ENCODE data around the gene GGACT.
"Not testable (repeated sequence)": the region's sequence is repeated elsewhere in the genome, so short reads cannot be mapped to it uniquely, and the experiment has no call there.

Gene GGACT

DNA sequence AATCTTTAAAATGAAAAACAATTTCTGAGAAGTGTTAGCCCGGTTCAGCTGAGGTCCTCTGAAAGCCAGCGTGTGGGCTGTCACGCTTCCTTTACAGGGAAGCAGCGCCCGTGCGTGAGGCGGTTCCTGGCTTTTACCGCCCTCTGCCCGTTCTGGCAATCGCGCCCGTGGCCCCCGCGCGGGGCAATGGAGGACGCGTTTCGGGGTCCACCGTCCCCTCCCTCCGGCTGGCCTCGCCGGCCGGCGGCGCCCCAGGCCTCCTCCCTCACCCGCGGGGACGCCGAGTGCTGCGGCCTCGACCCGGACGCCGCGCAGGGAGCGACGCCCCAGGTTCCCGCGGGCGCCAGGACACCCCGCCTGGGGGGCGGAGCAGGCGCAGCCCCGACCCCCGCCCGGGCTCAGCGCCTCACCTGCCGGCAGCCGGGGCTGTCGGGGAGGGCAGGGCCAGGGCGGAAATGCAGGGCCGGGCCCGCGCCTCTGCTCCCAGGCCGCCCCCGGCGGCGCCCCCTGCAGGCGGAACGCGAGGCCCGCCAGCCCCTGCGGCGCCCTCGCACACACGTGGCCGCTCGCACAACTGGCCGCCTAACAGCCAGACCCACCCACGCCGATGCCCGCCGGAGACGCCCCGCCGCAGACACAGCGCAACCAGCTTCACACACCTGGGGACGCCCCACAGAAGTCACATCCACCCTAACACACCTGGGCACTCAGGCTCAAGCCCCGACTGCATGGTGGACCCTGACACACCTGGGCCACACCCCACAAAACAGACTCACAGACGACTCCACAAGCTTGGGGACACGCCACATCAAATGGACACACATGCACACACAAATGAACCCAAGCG lies at the start of gene GGACT:
Gene GGACT (minus strand): TSS at position 459 of the 847 bp plus-strand sequence. CDS start 56,198 bp downstream, outside the sequence.
- peak; percentile 77 to 80 for DNase-seq (ENCODE audit: low read depth in 2 of 2)

DNA sequence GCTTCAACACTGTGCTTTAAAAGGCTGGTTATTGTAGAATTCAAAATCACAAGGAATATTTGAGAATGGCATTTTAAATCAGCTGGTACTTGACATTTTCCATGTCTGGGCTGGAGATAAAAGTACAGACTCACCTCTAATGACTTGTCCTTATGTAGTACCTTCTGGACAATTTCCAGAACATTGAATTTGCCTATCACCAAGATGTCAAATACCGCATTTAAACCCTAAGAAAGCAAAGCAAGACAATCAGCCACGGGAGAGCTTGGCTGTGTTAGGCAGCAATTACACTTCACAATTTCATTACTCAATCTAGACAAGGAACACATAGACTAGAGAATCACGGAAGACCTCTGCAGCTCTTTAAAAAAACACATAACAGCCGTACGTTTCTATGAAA lies 49.2 kb upstream of the GGACT start:
- DNase-seq (ENCODE audit: low read depth in 2 of 2), result no peak

DNA sequence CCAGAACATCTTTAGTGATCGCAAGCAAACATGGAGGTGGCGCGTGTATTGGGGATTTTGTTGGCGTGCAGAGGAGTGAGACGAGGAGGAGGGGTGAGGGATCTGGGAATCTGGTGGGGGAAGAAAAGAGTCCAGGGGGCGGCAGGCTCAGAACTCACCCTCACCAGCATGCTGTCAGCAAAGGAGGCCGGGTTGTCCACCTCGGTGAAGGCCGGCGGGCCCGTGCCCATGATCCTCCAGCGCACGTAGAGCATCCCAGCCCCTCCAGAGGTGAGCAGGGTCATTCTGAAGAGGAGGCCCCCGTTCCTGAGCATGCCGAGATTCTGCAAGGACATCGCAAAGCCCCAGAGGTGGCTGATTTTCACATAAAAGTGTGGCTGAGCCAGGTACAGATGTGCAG lies 48.8 kb upstream of the GGACT start:
- DNase-seq (ENCODE audit: low read depth in 2 of 2), result no peak

DNA sequence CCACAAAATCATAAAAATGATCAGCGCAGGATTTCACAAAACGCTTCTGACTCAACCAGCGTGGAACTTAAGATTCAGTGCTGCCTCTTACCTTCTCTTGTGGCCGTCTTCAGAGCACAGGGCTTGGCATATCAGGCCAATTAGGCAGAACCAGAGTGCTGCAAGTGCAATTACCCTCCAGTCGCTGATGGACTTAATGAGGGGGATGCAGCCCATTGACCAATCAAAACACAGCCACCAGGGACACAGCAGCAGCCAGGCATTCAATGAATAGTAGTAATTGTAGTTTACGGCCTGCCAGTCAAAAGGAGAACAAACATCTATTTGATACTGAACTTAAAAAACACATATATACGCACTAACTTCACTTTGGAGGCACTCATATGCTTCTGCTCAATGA lies 47.9 kb upstream of the GGACT start:
- no peak for DNase-seq (ENCODE audit: low read depth in 2 of 2)

DNA sequence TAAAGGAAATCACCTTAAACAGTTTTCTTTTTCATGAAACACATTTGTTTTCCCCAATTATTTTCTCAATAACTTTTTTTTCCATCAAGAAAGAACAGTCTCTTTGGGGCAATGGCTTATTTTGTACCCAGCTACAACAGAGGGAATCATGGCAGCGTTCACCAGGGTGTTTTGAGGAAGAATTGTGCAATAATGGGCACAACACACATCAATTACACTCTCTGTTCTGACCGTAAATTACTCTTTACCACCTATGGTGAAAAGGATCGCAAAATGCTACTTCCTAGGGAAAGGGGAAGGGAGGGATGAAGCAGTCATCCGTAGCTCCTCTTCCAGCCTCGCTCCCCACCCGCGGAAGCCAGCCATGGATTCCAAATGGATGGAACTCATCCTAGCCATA lies 47.4 kb upstream of the GGACT start:
- DNase-seq (ENCODE audit: low read depth in 2 of 2), result no peak

DNA sequence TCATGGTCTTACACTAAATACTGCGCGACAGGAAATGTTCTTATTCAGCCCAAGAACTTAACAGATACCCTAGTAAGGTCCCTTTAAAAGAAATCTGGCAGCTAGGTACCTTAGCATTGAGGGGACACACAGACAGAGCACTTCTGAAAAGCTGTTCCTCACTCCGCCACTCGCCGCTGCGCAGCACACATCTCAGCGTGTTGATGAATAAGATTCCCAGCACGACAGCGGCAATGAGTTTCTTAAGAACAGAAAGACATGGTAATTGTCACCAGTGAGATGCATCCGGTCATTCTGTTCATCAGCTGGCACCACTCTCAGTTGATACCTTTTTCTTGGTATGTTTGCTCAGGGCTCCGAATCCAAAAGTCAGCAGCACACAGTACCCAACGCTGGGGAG lies 46.1 kb upstream of the GGACT start:
- no peak for DNase-seq (ENCODE audit: low read depth in 2 of 2)

DNA sequence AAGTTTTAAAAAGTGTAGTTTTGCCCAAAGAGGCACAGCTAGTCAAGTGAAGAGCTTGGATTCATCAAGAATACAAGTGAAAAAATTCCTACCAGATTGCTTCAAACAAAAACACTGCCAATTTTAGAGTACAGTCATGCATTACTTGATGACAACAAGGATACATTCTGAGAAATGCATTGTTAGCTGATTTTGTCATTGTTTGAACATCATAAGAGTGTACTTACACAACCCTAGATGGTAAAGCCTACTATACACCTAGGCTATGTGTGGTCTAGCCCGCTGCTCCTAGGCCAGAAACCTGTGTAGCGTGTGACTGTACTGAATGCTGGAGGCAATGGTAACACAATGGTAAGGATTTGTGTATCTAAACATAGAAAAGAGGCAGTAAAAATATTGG lies 44.9 kb upstream of the GGACT start:
- no peak for DNase-seq (ENCODE audit: low read depth in 2 of 2)

DNA sequence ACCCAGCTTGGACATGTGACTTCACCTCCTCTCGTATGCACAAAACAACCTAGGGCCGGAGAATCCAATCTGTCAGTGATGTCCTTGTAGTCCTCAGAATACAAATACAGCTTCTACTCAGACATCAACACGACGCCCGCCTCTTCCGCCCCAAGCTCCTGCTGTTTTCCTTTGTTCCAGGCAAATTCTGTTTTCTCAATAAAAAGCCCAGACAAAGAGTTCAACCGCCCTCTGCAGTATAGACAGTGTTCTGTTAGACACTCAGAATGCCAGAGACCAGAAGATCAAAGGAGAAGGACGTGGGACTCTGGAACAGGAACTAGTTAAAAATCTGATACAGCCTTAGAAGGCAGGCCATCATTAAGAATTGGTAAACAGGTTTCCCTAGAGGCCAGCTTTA lies 42.0 kb upstream of the GGACT start:
- DNase-seq (ENCODE audit: low read depth in 2 of 2), result no peak

DNA sequence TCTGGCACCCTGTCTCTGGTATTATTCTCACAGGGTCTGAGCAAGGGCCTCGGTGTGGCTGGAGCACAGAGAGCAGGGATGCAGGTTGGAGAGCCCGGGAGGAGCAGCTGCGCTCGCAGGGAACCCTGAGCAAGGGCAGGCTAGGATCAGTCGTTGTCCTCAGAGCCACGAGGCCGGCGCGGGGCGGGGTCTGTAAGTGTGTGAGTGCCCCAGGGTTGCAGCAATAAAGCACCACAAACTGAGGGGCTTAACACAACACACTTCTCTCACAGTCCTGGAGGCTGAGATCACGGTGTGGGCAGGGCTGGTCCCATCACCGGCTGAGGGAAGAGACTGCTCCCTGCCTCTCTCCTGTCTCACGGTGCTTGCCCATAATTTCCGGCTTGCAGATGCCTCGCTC lies 38.5 kb upstream of the GGACT start:
- no peak for DNase-seq (ENCODE audit: low read depth in 2 of 2)

DNA sequence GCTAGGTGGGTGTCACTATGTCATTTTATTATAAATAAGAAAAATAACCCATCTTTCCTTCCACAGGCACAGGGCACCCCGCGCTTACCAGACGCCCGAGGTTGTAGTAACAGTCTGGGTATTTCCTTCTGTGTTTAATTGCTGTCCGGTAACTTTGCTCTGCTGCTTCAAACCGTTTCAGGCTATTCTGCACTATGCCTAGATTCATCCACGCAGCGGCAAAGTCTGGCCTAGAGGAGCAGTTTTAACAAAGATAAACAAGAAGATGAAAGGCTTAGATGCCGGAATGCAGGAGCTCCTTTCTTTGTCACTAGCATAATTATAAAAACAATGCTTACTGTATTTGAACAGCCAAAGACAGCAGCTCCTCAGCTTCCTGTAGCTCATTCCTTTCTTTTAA lies 36.9 kb upstream of the GGACT start:
- DNase-seq (ENCODE audit: low read depth in 2 of 2), result no peak

DNA sequence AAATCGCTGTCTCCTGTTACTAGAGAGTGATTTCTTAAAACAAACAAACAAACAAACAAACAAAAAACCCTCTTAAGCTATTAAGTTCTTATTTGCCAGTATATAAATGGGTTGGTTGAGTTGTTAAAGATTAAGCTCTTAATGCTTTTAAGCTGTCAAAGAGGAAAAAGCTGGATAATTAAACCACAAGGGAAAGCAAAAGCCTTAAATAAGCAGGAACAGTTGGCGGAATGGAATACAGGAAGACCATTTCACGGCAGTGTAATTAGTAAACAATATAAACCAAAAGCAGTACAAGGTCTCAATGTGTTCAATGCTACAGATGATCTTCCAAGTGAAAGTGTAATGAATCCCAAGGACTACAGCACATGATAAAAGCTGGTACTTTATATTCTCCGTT lies 32.2 kb upstream of the GGACT start:
- DNase-seq (ENCODE audit: low read depth in 2 of 2), result no peak

DNA sequence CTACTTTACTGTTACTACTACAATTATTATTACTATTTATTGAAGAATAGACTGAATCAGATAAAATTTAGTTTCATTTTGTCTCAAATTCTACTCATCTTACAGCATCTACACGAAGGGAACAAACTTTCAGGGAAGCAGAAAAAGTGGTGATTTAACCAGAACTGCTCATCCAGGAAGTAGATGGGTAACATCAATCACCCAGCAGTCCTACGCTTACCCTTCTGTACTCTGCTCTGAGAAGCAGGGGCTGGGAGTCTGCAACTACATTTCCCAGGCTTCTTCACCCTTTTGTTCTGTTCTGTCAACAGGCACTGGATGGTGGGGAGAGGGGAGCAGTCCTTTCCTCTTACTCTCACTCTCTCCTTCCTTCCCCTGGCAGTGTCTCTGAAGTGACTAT lies 31.4 kb upstream of the GGACT start:
- DNase-seq (ENCODE audit: low read depth in 2 of 2), result no peak

DNA sequence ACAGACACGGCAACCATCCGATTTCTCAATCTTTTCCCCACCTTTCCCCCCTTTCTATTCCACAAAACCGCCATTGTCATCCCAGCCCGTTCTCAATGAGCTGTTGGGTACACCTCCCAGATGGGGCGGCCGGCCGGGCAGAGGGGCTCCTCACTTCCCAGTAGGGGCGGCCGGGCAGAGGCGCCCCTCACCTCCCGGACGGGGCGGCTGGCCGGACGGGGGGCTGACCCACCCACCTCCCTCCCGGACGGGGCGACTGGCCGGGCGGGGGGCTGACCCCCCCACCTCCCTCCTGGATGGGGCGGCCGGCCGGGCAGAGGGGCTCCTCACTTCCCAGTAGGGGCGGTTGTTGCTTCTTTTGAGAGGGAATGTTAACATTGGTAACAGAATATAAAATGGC lies 30.3 kb upstream of the GGACT start:
- not testable (repeated sequence) for DNase-seq (ENCODE audit: low read depth in 2 of 2)

DNA sequence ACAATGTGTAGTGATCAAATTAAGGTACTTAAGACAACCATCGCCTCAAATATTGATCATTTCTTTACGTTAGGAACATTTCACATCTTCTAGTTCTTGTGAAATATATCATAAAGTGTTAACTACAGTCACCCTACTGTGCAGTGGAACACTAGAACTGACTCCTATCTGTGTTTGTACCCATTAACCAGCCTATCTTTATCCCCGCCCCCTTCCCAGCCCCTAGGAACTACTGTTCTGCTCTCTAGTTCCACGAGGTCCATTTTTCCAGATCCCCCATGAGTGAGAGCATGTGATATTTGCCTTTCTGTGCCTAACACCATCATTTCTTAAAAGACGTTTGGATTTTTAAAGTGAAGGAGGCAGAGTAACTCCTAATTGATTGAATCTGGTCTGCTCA lies 24.4 kb upstream of the GGACT start:
- no peak for DNase-seq (ENCODE audit: low read depth in 2 of 2)

DNA sequence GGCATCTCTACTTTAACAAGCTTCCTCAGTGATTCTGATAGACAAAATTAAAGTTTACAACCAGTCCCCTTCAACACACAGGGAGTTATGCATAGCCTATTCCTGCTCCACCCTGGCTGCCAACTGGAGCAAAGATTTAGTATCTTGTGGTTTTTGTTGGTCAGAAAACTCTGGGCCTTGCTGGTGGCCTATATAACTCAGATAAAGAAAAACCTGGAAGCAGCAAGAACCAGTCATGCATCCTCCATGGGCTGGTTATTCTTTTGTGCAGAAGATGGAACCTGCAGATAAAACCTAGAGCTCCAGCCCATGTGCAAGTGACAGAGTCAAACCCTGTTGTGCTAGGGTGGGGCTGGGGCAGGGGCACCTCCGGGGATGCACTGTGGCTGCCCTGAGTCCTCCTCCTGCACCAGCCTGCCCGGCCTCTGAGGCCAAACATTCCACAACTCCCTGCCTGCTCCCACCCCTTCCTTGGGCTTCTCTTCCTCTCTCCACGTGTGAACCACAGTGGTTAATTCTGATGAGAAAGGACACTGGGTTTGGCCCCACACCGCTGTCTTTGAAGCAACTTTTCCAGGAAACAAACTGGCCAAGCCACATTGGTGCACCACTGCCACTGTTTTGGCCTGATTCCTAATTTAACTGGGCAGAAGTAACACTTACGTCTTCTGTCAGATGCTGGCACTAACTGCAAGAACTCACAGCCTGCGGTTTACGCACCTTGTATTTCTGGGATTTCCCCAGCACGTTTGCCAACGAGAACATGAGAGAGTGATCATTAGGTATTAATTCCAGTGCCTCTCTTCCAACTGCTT lies 23.3 kb upstream of the GGACT start:
- no peak for DNase-seq (ENCODE audit: low read depth in 2 of 2)

DNA sequence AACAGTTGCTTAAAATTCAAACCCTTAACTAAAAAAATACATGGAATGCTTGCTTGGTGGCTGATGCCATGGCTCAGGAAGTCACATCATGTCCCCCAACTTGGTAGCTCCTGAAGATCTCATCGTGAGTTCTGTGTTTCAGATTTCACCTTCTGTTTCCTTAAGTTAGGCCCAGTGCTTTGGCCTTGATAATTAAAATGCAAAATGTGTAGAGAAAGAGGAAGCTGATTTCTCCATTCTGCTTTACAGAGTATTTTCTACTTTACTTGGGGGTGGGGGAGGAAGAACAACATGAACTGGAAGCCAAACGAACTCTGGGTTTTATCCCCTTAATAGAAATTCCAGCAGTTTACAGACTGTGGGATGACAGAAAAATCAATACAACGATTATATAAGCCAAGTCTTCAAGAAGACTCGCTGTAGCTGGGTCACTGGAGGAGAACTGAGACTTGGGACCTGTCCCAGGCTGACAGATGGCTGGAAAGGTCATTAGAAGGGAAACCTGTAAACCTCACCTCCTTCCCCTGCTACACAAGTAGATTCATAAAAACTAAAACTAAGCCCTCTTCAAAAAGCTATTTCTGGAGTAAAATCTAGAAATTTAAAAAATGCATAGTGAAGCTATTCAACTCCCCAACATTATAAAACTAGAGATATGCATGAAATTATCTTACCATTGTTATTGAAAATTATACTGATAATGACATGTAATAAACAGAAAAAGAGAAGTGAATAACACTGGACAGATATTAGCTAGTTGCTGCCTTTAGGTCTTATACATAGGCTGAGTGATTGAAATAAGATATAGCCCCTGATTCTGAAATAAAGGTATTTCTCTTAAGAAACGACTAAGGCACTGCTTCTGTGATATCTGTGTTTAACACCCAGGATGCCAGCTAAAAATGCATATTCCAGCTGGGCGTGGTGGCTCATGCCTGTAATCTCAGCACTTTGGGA lies 22.1 kb upstream of the GGACT start:
- DNase-seq (ENCODE audit: low read depth in 2 of 2), result no peak

DNA sequence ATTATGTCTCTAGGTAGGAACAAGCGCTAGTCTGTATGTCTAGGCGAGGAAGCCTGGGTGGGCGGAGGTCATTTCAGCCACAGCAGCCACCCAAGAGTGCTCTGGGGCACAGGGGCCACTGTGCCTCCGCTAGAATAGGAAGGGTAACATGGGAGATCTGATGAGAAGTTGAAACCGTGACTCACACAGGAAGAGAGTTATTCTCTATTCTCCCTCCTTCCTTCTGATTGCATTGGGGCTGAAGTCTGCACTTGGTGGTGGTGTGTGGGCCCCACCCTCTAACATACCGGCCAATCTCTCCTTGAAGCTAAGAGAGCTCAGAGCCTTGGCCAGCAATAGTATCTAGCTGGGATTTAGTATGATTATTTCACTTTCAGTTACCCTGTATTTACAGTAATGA lies 20.3 kb upstream of the GGACT start:
- DNase-seq (ENCODE audit: low read depth in 2 of 2), result no peak

DNA sequence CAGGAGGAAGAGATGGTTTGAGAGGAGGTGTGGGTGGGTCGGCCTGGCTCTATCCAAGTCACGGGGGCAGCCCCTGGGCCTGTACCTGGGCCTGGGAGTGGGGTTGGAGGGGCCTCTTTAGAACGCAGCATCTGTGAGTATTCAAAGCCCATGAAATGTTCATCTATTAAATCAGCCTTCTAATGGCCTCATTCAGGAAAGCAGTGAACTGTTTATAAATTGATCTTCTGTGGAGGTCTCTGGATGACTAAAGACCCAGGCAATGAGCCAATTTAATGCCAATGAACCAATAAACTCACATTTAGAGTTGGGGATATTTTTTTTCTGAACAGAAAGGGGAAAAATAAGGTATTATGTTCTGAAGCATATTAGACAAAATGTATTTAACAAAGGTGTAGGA lies 19.9 kb upstream of the GGACT start:
- DNase-seq (ENCODE audit: low read depth in 2 of 2), result no peak

DNA sequence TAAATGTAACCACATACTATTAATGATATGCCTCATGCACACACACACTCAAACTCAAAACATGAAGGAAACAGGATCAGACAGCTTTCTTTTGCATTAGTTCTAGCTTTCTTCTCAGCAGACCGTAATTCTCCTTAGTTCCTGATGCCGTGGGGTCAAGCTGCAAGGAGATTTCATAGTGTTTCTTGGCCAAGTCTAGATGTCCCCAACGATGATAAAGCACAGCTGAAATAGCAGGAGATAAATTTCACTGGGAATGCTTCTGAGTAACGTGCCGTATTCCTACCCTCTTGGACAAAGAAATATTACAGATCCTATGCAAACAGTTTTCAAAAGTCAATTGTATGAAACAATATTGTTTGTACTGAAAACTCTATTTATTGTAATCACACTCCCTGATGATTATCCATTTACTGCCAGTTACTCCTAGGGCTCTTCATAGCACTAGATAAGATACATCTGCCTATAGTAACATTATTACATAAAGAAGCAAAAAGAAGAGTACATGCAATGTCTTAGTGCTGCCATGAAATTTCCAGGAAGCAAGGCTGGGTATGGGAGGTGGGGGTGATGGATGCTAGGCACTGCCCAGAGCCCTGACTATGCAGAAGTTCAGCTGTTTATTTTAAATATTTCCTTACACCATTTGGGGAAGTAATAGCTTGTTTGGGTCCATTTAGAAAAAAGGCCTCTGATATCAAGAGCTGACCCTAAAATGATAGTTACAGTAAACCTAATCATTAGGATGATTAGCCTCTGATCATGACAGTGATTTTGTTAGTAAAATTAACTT lies 16.5 kb upstream of the GGACT start:
- DNase-seq (ENCODE audit: low read depth in 2 of 2), result no peak

DNA sequence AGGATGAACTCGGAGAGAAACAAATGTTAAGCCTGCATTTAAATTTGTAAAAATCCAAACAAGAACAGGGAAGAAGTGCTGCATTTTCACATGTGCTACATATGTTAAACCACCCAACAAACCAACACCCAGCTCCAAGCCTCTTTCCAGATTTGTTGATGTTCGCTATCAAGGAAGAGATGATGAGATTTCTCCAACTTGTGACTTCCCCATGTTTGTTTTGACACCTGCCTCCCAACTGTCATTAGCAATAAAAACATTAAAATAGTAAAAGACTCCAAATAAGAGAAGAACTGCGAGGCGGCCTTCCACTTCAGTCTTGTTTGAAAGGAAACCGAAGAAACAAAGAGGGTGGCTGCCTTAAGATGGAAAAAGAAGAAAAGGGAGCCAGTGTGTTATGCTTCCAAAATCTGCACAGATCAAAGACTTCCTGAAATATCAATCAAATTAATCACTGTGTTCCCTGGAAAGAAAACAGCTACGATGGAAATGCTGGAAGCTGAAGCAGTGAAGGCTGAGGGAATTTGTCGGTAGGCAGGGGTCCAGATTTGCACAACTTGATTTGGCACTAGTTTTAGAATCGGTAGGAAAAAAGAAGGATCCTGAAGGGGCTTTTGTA lies 14.0 kb upstream of the GGACT start:
- DNase-seq (ENCODE audit: low read depth in 2 of 2), result no peak

DNA sequence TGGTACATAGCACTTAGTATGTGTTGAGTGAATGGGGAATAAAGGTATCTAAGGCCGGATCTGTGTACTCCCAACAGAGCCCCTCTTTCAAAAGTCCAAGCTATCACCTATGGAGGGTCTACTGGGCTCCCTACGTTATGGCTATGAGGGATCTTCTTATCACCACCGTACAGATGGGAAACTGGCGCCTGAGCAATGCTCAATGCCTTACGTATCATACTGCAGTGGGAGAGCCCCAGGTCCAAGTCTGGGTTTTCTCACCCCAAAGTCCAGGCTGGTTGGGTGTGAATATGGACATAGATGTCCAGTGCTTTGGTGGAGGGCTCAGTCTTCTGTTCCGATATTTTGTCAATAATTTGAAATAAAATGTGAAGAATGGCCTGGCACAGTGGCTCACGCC lies 13.1 kb upstream of the GGACT start:
- no peak for DNase-seq (ENCODE audit: low read depth in 2 of 2)
